EH (cell line): ENCODE data around the gene BLOC1S5.
"Not testable (repeated sequence)": the region's sequence is repeated elsewhere in the genome, so short reads cannot be mapped to it uniquely, and the experiment has no call there.

Experiments
- DNase-seq: peaks from one replicate; pipeline ENCODE4 v3.0.0-alpha.2; 2015; ENCODE audit warnings: low read depth

The BLOC1S5 gene

DNA sequence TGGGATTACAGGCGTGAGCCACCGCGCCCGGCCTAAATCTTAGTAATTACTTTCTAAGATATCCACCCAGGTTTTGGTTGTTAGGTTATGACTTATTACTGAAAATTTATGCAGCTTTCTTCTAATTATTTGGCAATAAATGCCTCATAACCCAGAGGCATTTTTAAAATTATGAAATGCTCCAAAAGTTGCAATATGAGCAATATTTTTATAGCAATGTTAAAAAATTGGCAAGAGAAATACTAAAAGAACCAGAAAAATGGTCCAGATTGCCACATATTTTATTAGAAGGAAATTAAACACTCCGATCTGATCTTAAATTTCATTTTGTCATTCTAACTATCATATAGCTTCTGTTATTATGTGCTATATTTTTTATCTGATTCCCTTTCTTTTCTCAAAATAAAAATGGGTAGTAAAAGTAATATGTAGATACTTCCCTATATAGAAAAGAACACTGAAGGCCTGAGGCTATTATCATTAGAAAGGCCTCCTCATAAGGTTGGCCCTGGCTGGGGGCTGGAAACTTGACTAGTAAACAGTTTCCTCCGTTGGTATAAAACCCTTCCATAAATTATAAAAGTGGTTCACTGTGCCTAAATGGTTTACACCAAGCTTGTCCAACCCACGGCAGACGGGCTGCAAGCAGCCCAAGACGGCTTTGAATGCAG, 22.1 kb downstream of the BLOC1S5 start:
- DNase-seq = no peak

GRCh38 chr6:8034107-8034506, 30.1 kb downstream of the BLOC1S5 start:
- not testable (repeated sequence) for DNase-seq

- no peak for DNase-seq
Observed at GRCh38 chr6:8030920-8031319, 33.3 kb downstream of the BLOC1S5 start.

GRCh38 chr6:8029243-8029870, 34.8 kb downstream of the BLOC1S5 start:
- no peak for DNase-seq

DNA sequence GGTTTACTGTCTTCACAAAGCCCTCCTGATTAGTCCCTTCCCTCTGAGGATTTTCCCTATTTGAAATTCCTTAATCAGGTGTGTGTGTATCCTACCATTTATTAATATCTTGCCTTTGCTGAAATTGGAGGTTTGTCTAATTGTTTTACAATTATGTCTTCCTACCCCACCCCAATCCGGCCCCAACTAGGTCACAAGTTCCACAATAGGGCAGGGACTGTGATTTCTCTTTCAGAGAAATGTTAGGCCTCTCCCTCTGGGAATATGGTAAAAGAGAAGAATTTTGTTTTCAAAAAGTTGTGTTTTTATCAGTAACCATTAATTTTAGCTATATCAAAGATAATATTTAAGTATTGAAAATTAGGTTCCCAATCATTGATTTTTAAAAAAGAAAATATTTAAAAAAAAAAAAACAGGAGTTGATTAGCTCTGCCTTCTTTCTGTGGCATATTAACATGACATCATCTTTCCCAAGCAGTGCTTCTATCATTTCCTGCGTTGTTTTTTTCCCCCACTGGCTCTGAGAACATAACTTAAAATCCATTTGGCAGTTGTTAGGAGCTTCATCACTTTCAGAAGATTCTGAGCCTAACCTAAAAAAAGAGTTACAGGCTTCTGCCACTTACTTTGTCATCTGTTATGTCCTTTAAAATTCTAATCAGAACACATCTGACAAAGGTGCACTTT, 36.1 kb downstream of the BLOC1S5 start:
- DNase-seq = peak; percentile 48

- DNase-seq = no peak
Observed at GRCh38 chr6:8026800-8027199, 37.4 kb downstream of the BLOC1S5 start.

DNA sequence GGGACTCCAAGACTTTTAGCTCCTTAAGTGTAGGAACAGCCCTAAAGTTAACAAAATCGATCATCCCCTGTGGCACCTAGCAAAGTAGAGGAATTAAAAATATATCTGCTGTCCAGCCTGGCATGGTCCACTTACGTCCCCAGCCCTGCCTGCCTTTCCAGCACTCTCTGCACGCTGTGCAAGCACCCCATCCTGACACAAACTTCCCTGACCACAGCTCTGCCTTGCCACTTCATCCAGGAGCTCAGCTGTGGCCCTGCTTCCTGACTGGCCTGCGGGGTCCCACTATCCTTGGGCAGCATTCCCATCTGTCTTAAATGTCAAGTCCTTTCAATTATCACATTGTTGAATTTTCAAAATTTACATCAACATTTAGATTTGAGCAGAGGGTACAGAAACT, 39.0 kb downstream of the BLOC1S5 start:
- DNase-seq = no peak

DNA sequence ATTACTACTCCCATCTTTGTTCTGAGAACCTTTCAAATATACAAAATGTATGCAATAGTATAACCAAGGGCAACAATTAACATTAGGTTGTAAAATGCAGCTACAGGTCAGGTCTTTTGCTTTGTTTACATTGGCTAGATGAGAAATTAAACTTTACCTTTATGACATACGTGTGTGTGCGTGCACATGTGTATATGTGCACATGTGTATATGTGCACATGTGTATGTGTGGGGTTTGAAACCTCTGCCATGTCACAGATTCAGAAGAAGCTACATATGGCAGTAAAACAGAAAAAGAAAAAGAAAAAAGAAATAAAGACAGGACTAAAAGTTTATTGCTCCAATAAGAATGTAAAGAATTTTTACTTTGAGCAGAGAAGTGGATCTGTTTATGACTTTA, 40.6 kb downstream of the BLOC1S5 start:
- no peak for DNase-seq

DNA sequence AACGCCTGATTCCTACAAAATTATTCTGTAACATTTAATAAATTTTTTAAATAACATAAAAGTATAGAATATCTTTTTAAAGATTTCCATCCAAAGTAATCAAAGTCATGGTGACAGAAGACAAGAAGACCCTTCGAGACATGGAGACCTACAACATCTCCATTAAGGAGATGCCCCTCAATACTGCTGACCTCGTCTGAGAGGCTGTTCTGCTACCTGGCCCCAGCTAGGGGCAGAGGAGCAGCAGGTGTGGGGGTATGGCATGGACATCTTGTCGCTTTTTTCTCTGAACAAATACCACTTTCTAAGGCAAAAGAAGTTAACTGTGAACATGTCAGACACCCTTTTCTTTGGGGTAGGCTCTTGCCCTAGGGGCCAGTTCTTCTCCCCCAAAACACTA, 44.1 kb downstream of the BLOC1S5 start:
- no peak for DNase-seq

DNA sequence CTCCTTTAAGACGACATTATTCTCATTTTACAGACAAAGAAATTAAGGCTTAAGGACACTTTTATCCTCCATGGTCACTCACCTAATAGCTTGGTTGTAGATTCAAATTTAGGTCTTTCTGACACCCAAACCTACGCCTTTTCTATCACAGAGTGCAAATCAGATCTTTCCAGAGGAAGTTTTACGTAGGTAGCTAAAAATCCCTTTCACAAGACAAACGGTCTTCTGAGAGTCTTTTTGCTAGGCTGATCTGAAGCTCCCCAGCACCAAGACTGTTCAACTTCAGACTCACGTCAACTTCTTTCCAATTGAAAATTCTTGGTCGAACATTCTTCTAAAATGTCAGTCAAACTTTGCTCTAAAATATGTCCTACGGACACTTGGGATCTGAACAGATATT, 46.5 kb downstream of the BLOC1S5 start:
- no peak for DNase-seq

DNA sequence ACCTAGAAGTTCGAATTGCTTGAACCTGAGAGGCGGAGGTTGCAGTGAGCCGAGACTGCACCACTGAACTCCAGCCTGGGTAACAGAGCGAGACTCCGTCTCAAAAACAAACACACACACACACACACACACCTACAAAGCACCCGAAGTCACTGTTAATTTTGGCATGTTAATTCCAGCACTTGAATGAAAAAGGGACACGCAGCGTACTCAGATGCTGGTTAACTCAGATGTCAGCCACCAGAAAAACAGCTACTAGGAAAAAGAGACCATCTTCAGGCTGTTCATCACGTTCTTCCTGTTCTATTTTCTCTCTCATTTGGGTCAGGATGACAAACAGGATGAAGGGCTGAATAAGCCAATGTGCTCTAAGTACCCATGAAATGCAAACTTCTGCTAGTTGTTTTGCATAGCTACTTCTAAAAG, 46.9 kb downstream of the BLOC1S5 start:
- peak; percentile 51 for DNase-seq

- DNase-seq = no peak
Observed at GRCh38 chr6:8014947-8015346, 49.2 kb downstream of the BLOC1S5 start.

GRCh38 chr6:8013763-8014162, 50.4 kb downstream of the BLOC1S5 start:
- no peak for DNase-seq

- peak; percentile 65 for DNase-seq
Observed at GRCh38 chr6:8006208-8006607, 58.0 kb downstream of the BLOC1S5 start.

DNA sequence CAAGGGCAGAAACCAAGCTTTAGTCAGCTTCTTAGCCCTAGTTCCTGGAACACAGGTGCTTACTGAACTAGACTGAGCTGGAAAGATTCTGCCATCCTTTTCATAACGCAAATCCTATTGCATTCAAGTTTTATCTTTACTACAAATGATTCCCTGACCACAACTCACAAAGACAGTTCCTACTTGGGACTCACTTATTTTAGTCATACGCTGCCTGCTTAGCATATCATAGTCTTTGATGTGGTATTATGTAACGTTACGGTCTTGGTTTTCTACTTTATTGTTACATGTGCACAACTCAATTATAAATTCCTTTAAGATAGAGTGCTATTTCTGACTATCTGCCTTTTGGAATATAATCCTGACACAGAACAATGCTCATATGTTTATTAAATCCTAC, 59.1 kb downstream of the BLOC1S5 start:
- DNase-seq = no peak

DNA sequence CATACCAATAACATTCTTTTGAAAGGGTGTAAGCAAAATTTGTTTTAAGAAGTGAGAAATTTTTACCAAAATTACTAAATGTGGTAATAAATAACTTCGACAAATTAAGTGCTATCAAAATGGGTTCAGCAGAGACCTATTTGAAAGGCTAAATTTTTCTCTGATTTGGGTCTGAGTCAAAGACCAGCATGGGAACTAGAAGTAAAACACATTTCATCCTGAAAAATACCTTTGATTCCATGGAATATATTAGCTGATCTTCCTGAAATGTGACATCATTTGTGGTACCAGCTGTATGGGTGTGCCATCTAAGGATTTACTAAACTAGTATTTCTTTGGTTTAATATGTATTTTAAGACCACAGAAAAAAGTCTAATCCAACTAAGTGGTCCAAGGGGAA, 63.6 kb downstream of the BLOC1S5 start:
- DNase-seq = no peak

DNA sequence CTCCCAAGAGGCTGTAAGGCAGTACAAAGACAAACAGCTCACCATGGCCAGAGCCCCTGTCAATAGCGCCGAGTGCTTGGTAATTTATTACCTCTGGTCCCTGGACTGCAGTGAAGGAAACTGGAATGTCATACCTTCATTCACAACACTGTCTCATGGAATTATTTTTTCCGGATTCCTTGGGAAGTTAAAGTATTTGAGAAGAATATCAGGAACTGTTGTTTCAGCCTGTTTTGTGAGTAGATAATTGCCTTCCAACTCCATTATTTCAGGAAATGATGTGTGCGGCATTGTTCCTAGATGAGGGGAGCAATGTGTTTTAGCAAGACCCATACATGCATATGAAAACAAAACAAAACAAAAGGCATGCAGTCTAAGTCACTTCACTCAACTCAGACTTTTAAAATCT, 64.0 kb downstream of the BLOC1S5 start:
- DNase-seq = no peak

GRCh38 chr6:7999201-7999600, 65.0 kb downstream of the BLOC1S5 start:
- no peak for DNase-seq

DNA sequence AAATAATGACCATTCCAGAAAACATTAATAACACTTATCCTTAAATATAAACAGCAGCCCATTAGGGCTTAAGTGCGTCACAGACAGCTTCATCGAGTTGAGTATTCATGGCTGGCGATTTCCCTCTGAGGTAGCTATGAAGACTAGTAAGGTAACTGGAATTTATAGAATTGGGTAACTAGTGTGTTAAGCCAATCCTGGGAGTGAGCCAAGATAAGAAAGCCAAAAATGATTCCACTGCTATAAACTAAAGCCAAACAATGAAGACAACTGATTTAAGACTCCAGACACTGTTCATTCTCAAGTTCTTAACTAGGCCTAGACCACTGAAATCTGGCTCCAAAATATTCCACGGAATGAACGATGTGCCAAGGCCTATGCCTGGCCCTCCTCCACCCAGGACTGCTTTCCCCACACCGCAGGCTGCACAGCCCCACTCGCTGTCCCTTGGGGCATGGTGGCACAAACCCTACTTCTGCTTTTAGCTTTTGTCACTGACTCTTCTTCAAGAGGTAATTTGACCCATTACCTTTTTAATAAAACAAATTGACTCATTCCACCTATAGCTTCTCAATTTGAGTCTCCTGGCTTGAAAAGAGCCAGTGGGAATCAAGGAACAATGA, 66.0 kb downstream of the BLOC1S5 start:
- peak; percentile 89 for DNase-seq

DNA sequence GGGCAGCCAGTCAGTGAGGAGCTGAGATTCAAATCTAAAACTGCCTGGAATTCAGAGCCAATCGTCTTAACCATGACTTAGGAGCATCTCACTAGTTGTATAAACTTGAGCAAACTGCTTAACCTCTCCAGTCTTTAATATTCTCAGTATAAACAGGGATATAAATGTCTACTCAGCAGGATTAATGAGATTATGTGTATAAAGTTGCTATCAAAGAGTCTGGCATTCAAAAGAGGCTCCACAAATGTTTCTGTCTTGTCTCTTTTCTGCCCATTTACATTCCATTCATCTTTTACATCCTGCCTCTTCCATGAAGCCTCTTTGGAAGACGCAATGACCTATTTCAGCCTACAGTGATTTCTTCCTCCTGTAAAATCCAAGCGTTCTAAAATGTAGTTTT, 66.9 kb downstream of the BLOC1S5 start:
- DNase-seq = no peak

DNA sequence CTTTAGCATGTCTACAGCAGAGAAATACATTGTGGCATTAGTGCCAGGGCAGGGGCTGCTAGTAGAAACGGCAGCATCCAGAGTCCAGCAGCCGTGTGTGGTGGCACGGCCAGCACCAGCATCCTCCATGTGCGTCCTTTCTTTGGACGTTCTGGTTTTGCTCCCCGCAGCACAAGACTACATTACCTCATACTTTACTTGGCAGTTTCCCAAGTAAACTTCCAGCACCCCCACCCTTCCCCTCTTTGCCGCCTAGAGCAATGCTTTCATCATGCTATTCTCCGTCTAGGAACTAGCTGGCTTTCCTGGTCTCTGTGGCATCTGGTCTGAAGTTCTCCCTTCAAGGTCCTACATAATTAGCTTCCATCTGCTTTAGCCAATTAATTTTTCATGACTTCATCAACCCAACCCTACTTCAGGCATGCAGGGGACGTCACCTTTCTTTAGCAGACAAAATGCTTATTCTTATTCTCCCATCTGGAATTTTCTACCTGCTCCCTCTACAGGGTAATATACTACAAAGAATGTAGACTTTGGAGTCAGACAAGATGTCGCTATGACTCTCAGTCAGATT, 67.6 kb downstream of the BLOC1S5 start:
- DNase-seq = peak; percentile 64

- DNase-seq = no peak
Observed at GRCh38 chr6:7993952-7994351, 70.2 kb downstream of the BLOC1S5 start.

DNA sequence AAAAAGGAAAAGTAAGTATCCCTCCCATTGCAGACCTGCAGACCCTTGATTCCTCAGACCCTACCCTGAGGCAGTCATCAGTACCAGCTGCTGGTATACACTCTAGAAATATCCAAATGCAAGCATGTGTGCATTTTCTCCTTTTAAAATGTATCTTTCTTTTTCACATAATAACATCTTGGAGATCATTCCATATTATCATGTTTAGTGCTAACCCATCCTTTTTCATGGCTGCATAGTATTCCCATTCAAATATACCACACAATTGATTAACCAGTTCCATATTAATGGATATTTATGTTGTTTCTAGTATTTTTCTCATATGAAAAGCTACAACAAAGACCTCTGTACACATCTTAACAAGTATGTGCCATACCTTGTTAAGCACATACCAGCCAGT, 70.8 kb downstream of the BLOC1S5 start:
- no peak for DNase-seq
